SK-N-SH treated with all-trans-retinoic acid at 6 μM for 48 hours (cell line): ENCODE results near the gene VSIG10L.

ENCODE experiments used
- ATAC-seq: fragments of 200-7000 bp; cut with Tn5 transposase; 3 replicates; pipeline ENCODE4 v1.9.1; 2020; ENCODE audit warnings: mild to moderate bottlenecking, moderate library complexity
- ARNTL ChIP-seq: fragments of 450-650 bp; formaldehyde crosslinking; IDR thresholded peaks from 2 replicates; pipeline ENCODE4 v1.5.0; 2020; ENCODE audit warnings: low read depth, mild to moderate bottlenecking, moderate library complexity, borderline replicate concordance
- BACH2 ChIP-seq: fragments of 250-450 bp; sonication (Bioruptor Pico); IDR thresholded peaks from 2 replicates; pipeline ENCODE4 v1.9.0; 2021; ENCODE audit warnings: mild to moderate bottlenecking, borderline replicate concordance
- CREB5 ChIP-seq: fragments of 250-450 bp; sonication (Bioruptor Pico); IDR thresholded peaks from 2 replicates; pipeline ENCODE4 v1.5.1; 2020; ENCODE audit warnings: low read depth, mild to moderate bottlenecking, moderate library complexity
- CSDC2 ChIP-seq: fragments of 250-450 bp; sonication (Bioruptor Pico); IDR thresholded peaks from 2 replicates; pipeline ENCODE4 v1.5.0; 2020; ENCODE audit warnings: mild to moderate bottlenecking, moderate library complexity
- GLIS3 ChIP-seq: fragments of 250-450 bp; sonication (Bioruptor Pico); IDR thresholded peaks from 2 replicates; pipeline ENCODE4 v1.5.0; 2020; ENCODE audit warnings: mild to moderate bottlenecking, moderate library complexity
- ISL1 ChIP-seq: fragments of 250-450 bp; sonication (Bioruptor Pico); IDR thresholded peaks from 2 replicates; pipeline ENCODE4 v2.1.2; 2022; ENCODE audit warnings: mild to moderate bottlenecking, moderate library complexity
- OSR1 ChIP-seq: fragments of 250-450 bp; sonication (Bioruptor Pico); IDR thresholded peaks from 2 replicates; pipeline ENCODE4 v1.8.0; 2022; ENCODE audit warnings: moderate library complexity, mild to moderate bottlenecking, inconsistent platforms
- PATZ1 ChIP-seq: fragments of 250-450 bp; sonication (Bioruptor Pico); IDR thresholded peaks from 2 replicates; pipeline ENCODE4 v1.8.0; 2020; ENCODE audit warnings: mild to moderate bottlenecking, moderate library complexity, borderline replicate concordance
- POU6F1 ChIP-seq: fragments of 250-450 bp; sonication (Bioruptor Pico); IDR thresholded peaks from 2 replicates; pipeline ENCODE4 v1.8.0; 2021; ENCODE audit warnings: low read depth, mild to moderate bottlenecking, moderate library complexity, borderline replicate concordance
- RARB ChIP-seq: fragments of 250-450 bp; sonication (Bioruptor Pico); IDR thresholded peaks from 2 replicates; pipeline ENCODE4 v1.8.0; 2021; ENCODE audit warnings: mild to moderate bottlenecking, moderate library complexity
- SNAI2 ChIP-seq: fragments of 250-450 bp; sonication (Bioruptor Pico); IDR thresholded peaks from 2 replicates; pipeline ENCODE4 v1.5.0; 2020; ENCODE audit warnings: mild to moderate bottlenecking, moderate library complexity
- TCF4 ChIP-seq: fragments of 250-450 bp; sonication (Bioruptor Pico); IDR thresholded peaks from 2 replicates; pipeline ENCODE4 v1.8.0; 2021; ENCODE audit warnings: mild to moderate bottlenecking, moderate library complexity, borderline replicate concordance
- TOX ChIP-seq: fragments of 250-450 bp; sonication (Bioruptor Pico); IDR thresholded peaks from 2 replicates; pipeline ENCODE4 v1.8.0; 2021; ENCODE audit warnings: mild to moderate bottlenecking, moderate library complexity, borderline replicate concordance
- TSHZ2 ChIP-seq: fragments of 250-450 bp; sonication (Bioruptor Pico); IDR thresholded peaks from 2 replicates; pipeline ENCODE4 v1.5.0; 2020; ENCODE audit warnings: mild to moderate bottlenecking, moderate library complexity
- ZFP3 ChIP-seq: fragments of 250-450 bp; sonication (Bioruptor Pico); IDR thresholded peaks from 2 replicates; pipeline ENCODE4 v1.5.0; 2020; ENCODE audit warnings: mild to moderate bottlenecking, moderate library complexity
- ZFP30 ChIP-seq: fragments of 450-650 bp; formaldehyde crosslinking; IDR thresholded peaks from 2 replicates; pipeline ENCODE4 v1.5.0; 2022; ENCODE audit warnings: mild to moderate bottlenecking, moderate library complexity
- ZNF565 ChIP-seq: fragments of 450-650 bp; formaldehyde crosslinking; conservative IDR thresholded peaks from 2 replicates; pipeline ENCODE4 v1.5.0; 2020; ENCODE audit warnings: low read depth, mild to moderate bottlenecking, moderate library complexity
- ZNF70 ChIP-seq: fragments of 450-650 bp; formaldehyde crosslinking; IDR thresholded peaks from 2 replicates; pipeline ENCODE4 v1.5.0; 2020; ENCODE audit warnings: mild to moderate bottlenecking, moderate library complexity
- ZNF8 ChIP-seq: fragments of 450-650 bp; formaldehyde crosslinking; IDR thresholded peaks from 2 replicates; pipeline ENCODE4 v1.5.0; 2020; ENCODE audit warnings: mild to moderate bottlenecking, moderate library complexity

VSIG10L gene

GRCh38 chr19:51389143-51389542 lies 47.2 kb upstream of the VSIG10L start:
- ATAC-seq = no peak
- TF ChIP-seq ISL1 (CRISPR knock-in tag) (no peak), BACH2 (CRISPR knock-in tag) (no peak), SNAI2 (CRISPR knock-in tag) (no peak), RARB (CRISPR knock-in tag) (no peak), TSHZ2 (CRISPR knock-in tag) (no peak), ARNTL (CRISPR knock-in tag) (no peak), GLIS3 (no peak), PATZ1 (CRISPR knock-in tag) (no peak), ZNF565 (CRISPR knock-in tag) (no peak), TOX (CRISPR knock-in tag) (no peak), ZNF70 (no peak), TCF4 (CRISPR knock-in tag) (no peak), ZNF8 (no peak), POU6F1 (no peak), ZFP3 (CRISPR knock-in tag) (no peak)

- ATAC-seq = no peak
- TF ChIP-seq OSR1 (no peak), PATZ1 (CRISPR knock-in tag) (no peak), CSDC2 (CRISPR knock-in tag) (no peak), GLIS3 (no peak), ARNTL (CRISPR knock-in tag) (no peak), ZNF70 (no peak), TSHZ2 (CRISPR knock-in tag) (no peak), TCF4 (CRISPR knock-in tag) (no peak), ZNF565 (CRISPR knock-in tag) (no peak), SNAI2 (CRISPR knock-in tag) (no peak), ISL1 (CRISPR knock-in tag) (no peak), RARB (CRISPR knock-in tag) (no peak), ZNF8 (no peak), ZFP30 (CRISPR knock-in tag) (no peak), CREB5 (no peak)
Measured at GRCh38 chr19:51387924-51388389, 46.0 kb upstream of the VSIG10L start, which contains the start of gene LIM2. LIM2 (minus strand) TSS chr19:51387974; CDS start chr19:51387443, 531 bp downstream.
